ENCODE results near the gene RAB11B. TPM values are rescaled to one million over a fixed set of nuclear protein-coding genes. Genes with fewer than 3 reads are reported as not detected.

Gene RAB11B
- total and polyA plus RNA-seq, 2 of the 13 experiments (the other 11 are each of a cell fraction or from before 2014, with no cell fraction given), result 6.0 to 28.4 TPM

GRCh38 chr19:8444677-8445487 lies 54.7 kb downstream of the RAB11B start, which contains the start of gene HNRNPM (continued):
- TF ChIP-seq NBN (conservative IDR thresholded peaks at IDR 0.05), result no peak
- 0 out of 2 replicates have a peak, but pooled peaks have one; percentile 35 for TF ChIP-seq ZNF142 (CRISPR knock-in tag; IDR thresholded peaks at IDR 0.05)
- no peak for TF ChIP-seq SRSF1 (optimal IDR thresholded peaks at IDR 0.05; ENCODE audit: low read depth, low read length)
- no peak for TF ChIP-seq AKAP8 (CRISPR knock-in tag; IDR thresholded peaks at IDR 0.05)
- no peak for TF ChIP-seq ZBTB37 (CRISPR knock-in tag; IDR thresholded peaks at IDR 0.05)
- no peak for TF ChIP-seq NFIC (IDR thresholded peaks at IDR 0.05; ENCODE audit: low read length)
- TF ChIP-seq ZNF256 (CRISPR knock-in tag; conservative IDR thresholded peaks at IDR 0.05), result peak; percentile 87; the same call in 1 of the 2 replicates
- TF ChIP-seq, protein P1, sequence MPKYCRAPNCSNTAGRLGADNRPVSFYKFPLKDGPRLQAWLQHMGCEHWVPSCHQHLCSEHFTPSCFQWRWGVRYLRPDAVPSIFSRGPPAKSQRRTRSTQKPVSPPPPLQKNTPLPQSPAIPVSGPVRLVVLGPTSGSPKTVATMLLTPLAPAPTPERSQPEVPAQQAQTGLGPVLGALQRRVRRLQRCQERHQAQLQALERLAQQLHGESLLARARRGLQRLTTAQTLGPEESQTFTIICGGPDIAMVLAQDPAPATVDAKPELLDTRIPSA (CRISPR knock-in tag; IDR thresholded peaks at IDR 0.05; ENCODE audit: borderline replicate concordance), result peak; percentile 88; the same call in 1 of the 2 replicates
- TF ChIP-seq, protein P2, sequence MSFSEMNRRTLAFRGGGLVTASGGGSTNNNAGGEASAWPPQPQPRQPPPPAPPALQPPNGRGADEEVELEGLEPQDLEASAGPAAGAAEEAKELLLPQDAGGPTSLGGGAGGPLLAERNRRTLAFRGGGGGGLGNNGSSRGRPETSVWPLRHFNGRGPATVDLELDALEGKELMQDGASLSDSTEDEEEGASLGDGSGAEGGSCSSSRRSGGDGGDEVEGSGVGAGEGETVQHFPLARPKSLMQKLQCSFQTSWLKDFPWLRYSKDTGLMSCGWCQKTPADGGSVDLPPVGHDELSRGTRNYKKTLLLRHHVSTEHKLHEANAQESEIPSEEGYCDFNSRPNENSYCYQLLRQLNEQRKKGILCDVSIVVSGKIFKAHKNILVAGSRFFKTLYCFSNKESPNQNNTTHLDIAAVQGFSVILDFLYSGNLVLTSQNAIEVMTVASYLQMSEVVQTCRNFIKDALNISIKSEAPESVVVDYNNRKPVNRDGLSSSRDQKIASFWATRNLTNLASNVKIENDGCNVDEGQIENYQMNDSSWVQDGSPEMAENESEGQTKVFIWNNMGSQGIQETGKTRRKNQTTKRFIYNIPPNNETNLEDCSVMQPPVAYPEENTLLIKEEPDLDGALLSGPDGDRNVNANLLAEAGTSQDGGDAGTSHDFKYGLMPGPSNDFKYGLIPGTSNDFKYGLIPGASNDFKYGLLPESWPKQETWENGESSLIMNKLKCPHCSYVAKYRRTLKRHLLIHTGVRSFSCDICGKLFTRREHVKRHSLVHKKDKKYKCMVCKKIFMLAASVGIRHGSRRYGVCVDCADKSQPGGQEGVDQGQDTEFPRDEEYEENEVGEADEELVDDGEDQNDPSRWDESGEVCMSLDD (CRISPR knock-in tag; IDR thresholded peaks at IDR 0.05; ENCODE audit: borderline replicate concordance), result no peak
- TF ChIP-seq ZNF788 (CRISPR knock-in tag; IDR thresholded peaks at IDR 0.05; ENCODE audit: borderline replicate concordance), result no peak
- TF ChIP-seq PRDM15 (CRISPR knock-in tag; IDR thresholded peaks at IDR 0.05), result 0 out of 2 replicates have a peak, but pooled peaks have one; percentile 31
- TF ChIP-seq, protein P3, sequence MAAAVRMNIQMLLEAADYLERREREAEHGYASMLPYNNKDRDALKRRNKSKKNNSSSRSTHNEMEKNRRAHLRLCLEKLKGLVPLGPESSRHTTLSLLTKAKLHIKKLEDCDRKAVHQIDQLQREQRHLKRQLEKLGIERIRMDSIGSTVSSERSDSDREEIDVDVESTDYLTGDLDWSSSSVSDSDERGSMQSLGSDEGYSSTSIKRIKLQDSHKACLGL (CRISPR knock-in tag; IDR thresholded peaks at IDR 0.05), result peak; percentile 68
